DND-41 (cell line): ENCODE measurements around the gene TMBIM6.

ENCODE experiments used
- ATAC-seq: fragments of 200-7000 bp; cut with Tn5 transposase; 3 replicates; pipeline ENCODE4 v1.9.1; 2021; ENCODE audit warnings: low read depth; ENCODE audit not compliant: insufficient read depth
- DNase-seq: peaks from one replicate; pipeline ENCODE4 v3.0.0-alpha.2; 2020
- H2AFZ ChIP-seq: 2 replicates; pipeline ENCODE4 v1.6.0; 2012; ENCODE audit warnings: low read depth, low read length
- H3K27ac ChIP-seq: 2 replicates; pipeline ENCODE4 v1.5.1; 2012; ENCODE audit warnings: low read length, inconsistent platforms
- H3K27me3 ChIP-seq: fragments of 200-600 bp; sonication (generic); 2 replicates; pipeline ENCODE4 v1.6.0; 2012; ENCODE audit warnings: low read length, mild to moderate bottlenecking, inconsistent platforms; ENCODE audit not compliant: insufficient read depth, poor library complexity
- H3K36me3 ChIP-seq: 2 replicates; pipeline ENCODE4 v1.5.1; 2012; ENCODE audit warnings: low read length, inconsistent platforms; ENCODE audit not compliant: insufficient read depth
- H3K4me1 ChIP-seq: 2 replicates; pipeline ENCODE4 v1.5.1; 2012; ENCODE audit warnings: mild to moderate bottlenecking, low read length; ENCODE audit not compliant: insufficient read depth
- H3K4me2 ChIP-seq: 2 replicates; pipeline ENCODE4 v1.6.0; 2012; ENCODE audit warnings: mild to moderate bottlenecking, moderate library complexity, low read length, inconsistent platforms; ENCODE audit not compliant: insufficient read depth
- H3K4me3 ChIP-seq, 2 experiments: fragments of 200-600 bp in 1 of 2; shearing (Covaris generic) in 1 of 2; 2 replicates each; pipeline ENCODE4 v1.5.1; 2012 to 2016; ENCODE audit warnings: inconsistent platforms in 2 of 2, low read length in 2 of 2, mild to moderate bottlenecking in 2 of 2, low read depth in 1 of 2, moderate library complexity in 1 of 2
- H3K79me2 ChIP-seq: 2 replicates; pipeline ENCODE4 v1.6.0; 2012; ENCODE audit warnings: low read length, inconsistent platforms; ENCODE audit not compliant: insufficient read depth
- H3K9ac ChIP-seq: 2 replicates; pipeline ENCODE4 v1.6.0; 2012; ENCODE audit warnings: low read depth, mild to moderate bottlenecking, inconsistent platforms, low read length, moderate library complexity
- H3K9me3 ChIP-seq: 2 replicates; pipeline ENCODE4 v1.5.1; 2012; ENCODE audit warnings: low read length, moderate library complexity, mild to moderate bottlenecking, inconsistent platforms; ENCODE audit not compliant: insufficient read depth, severe bottlenecking
- H4K20me1 ChIP-seq: 2 replicates; pipeline ENCODE4 v1.6.0; 2012; ENCODE audit warnings: low read length; ENCODE audit not compliant: insufficient read depth
- EZH2 ChIP-seq: IDR thresholded peaks from 3 replicates; pipeline ENCODE4 v1.6.1; 2012; ENCODE audit warnings: borderline replicate concordance, low read depth, mild to moderate bottlenecking, moderate library complexity, low read length, inconsistent platforms; ENCODE audit not compliant: severe bottlenecking
- TF ChIP-seq, protein P1 (sequence below): IDR thresholded peaks from 2 replicates; pipeline ENCODE4 v1.5.1; 2012; ENCODE audit warnings: borderline replicate concordance, low read length, moderate library complexity, mild to moderate bottlenecking; ENCODE audit not compliant: poor library complexity, severe bottlenecking; ENCODE audit errors: extremely low read depth

Gene TMBIM6

DNA sequence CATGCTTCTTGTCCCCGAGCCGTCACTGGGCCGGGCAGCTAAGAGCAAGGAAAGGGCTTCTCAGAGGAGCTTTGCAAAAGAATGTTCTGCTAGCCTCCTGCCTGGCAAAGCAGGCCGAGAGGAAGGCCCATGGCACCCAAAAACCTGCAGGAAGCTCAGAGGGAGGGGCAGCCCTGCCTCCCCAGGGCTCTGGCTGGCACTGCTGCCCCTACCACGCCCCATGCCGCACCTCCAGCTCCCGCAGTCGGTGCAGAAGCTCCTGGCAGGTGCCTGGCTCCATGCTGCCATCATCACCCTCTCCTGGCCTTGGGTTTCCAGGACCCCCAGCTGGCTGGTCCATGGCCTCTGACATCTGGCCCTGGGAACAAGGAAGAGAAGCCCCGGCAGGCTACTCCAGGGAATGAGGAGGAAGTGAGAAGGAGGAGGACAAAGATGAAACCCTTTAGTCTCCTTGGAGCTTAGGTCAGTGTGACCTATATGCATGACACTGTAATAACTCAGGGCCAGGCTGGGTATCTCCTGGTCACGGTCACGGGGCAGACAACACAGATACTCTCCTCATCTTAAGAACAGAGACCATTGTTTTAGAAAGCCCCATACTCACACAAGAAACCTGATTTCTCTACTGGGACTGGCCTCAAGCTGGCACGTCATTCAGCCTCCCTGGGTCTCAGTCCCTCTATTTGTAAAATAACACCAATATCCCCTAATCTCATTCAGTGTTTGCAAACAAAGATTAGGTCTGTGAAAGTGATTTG is 62.5 kb downstream of the TMBIM6 start:
- DNase-seq (no peak), ATAC-seq (no peak)
- H3K9me3 ChIP-seq, result no peaks in the 10 kb centered on the region
- H3K79me2 ChIP-seq, result peaks cover 4% of the 10 kb centered on the region
- H3K27ac ChIP-seq, result no peak overlapping the region
- no peak overlapping the region for H2AFZ ChIP-seq
- no peaks in the 10 kb centered on the region for H3K4me1 ChIP-seq
- H3K27me3 ChIP-seq, result no peaks in the 10 kb centered on the region
- no peak overlapping the region for H3K4me2 ChIP-seq
- H3K9ac ChIP-seq, result no peak overlapping the region
- H3K36me3 ChIP-seq, result peaks cover 57% of the 10 kb centered on the region
- TF ChIP-seq EZH2, result no peak
- TF ChIP-seq, protein P1, sequence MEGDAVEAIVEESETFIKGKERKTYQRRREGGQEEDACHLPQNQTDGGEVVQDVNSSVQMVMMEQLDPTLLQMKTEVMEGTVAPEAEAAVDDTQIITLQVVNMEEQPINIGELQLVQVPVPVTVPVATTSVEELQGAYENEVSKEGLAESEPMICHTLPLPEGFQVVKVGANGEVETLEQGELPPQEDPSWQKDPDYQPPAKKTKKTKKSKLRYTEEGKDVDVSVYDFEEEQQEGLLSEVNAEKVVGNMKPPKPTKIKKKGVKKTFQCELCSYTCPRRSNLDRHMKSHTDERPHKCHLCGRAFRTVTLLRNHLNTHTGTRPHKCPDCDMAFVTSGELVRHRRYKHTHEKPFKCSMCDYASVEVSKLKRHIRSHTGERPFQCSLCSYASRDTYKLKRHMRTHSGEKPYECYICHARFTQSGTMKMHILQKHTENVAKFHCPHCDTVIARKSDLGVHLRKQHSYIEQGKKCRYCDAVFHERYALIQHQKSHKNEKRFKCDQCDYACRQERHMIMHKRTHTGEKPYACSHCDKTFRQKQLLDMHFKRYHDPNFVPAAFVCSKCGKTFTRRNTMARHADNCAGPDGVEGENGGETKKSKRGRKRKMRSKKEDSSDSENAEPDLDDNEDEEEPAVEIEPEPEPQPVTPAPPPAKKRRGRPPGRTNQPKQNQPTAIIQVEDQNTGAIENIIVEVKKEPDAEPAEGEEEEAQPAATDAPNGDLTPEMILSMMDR, result no peak
- peaks cover 25% of the 10 kb centered on the region for H4K20me1 ChIP-seq
- no peak overlapping the region for H3K4me3 ChIP-seq

GRCh38 chr12:49804821-49805220 is 63.5 kb downstream of the TMBIM6 start:
- Histone ChIP-seq H3K9me3 (no peaks in the 10 kb centered on the region), H2AFZ (no peak overlapping the region), H3K4me1 (no peaks in the 10 kb centered on the region), H4K20me1 (peaks cover 33% of the 10 kb centered on the region), H3K4me2 (no peak overlapping the region), H3K79me2 (peaks cover 10% of the 10 kb centered on the region), H3K4me3 (no peak overlapping the region), H3K27ac (no peak overlapping the region), H3K27me3 (no peaks in the 10 kb centered on the region), H3K36me3 (peaks cover 54% of the 10 kb centered on the region), H3K9ac (no peak overlapping the region)
- ATAC-seq (no peak), DNase-seq (no peak)
- TF ChIP-seq EZH2, result no peak
- TF ChIP-seq, protein P1, result no peak

- H3K79me2 ChIP-seq, result peaks cover 15% of the 10 kb centered on the region
- H3K4me3 ChIP-seq, result no peak overlapping the region
- H3K9me3 ChIP-seq, result no peaks in the 10 kb centered on the region
- peaks cover 50% of the 10 kb centered on the region for H3K36me3 ChIP-seq
- H3K27ac ChIP-seq, result no peak overlapping the region
- no peak overlapping the region for H3K4me2 ChIP-seq
- DNase-seq, result no peak
- no peak for TF ChIP-seq EZH2
- TF ChIP-seq, protein P1, result no peak
- H3K27me3 ChIP-seq, result no peaks in the 10 kb centered on the region
- H3K9ac ChIP-seq, result no peak overlapping the region
- no peak for ATAC-seq
- no peak overlapping the region for H2AFZ ChIP-seq
- H3K4me1 ChIP-seq, result no peaks in the 10 kb centered on the region
- H4K20me1 ChIP-seq, result peaks cover 34% of the 10 kb centered on the region
These were observed 64.1 kb downstream of the TMBIM6 start for GRCh38 chr12:49805409-49805808.
